OCI-LY1 (cell line): Measurements from ENCODE around the gene CLSTN2.

Experiments
- H2AFZ ChIP-seq: fragments of 200-600 bp; sonication (generic), shearing (Covaris generic); 2 replicates; pipeline ENCODE4 v1.6.0; 2014; ENCODE audit warnings: antibody characterized with exemption, mild to moderate bottlenecking, low read length
- H3F3A ChIP-seq: fragments of 200-600 bp; sonication (generic), shearing (Covaris generic); 2 replicates; pipeline ENCODE4 v1.6.0; 2014; ENCODE audit warnings: mild to moderate bottlenecking, antibody characterized with exemption, low read length, moderate library complexity; ENCODE audit not compliant: insufficient read depth
- H3K27ac ChIP-seq: fragments of 200-600 bp; sonication (generic); 2 replicates; pipeline ENCODE4 v1.5.1; 2014; ENCODE audit warnings: low read length, mixed run types, mild to moderate bottlenecking, low read depth; ENCODE audit not compliant: poor library complexity, severe bottlenecking
- H3K27me3 ChIP-seq: fragments of 200-600 bp; sonication (generic); 2 replicates; pipeline ENCODE4 v1.6.0; 2014; ENCODE audit warnings: antibody characterized with exemption, mild to moderate bottlenecking, low read length, moderate library complexity; ENCODE audit not compliant: insufficient read depth
- H3K36me3 ChIP-seq: fragments of 200-600 bp; sonication (generic); 2 replicates; pipeline ENCODE4 v1.6.1; 2014; ENCODE audit warnings: mild to moderate bottlenecking, antibody characterized with exemption, low read length, moderate library complexity, mixed read lengths; ENCODE audit not compliant: insufficient read depth
- H3K4me1 ChIP-seq: fragments of 200-600 bp; sonication (generic); 2 replicates; pipeline ENCODE4 v1.5.1; 2014; ENCODE audit warnings: mild to moderate bottlenecking, low read length, moderate library complexity; ENCODE audit not compliant: insufficient read depth, severe bottlenecking
- H3K4me2 ChIP-seq: fragments of 200-600 bp; sonication (generic), shearing (Covaris generic); 2 replicates; pipeline ENCODE4 v1.6.1; 2014; ENCODE audit warnings: low read length
- H3K4me3 ChIP-seq: fragments of 200-600 bp; sonication (generic); 2 replicates; pipeline ENCODE4 v1.5.1; 2014; ENCODE audit warnings: low read length, low read depth, mild to moderate bottlenecking, mixed read lengths; ENCODE audit not compliant: poor library complexity, severe bottlenecking
- H3K79me2 ChIP-seq: fragments of 200-600 bp; shearing (Covaris generic); 2 replicates; pipeline ENCODE4 v1.6.1; 2016; ENCODE audit warnings: mixed run types, low read length, mixed read lengths; ENCODE audit not compliant: insufficient read depth
- H3K9ac ChIP-seq: fragments of 200-600 bp; sonication (generic), shearing (Covaris generic); 2 replicates; pipeline ENCODE4 v1.6.1; 2014; ENCODE audit warnings: mild to moderate bottlenecking, low read length, mixed read lengths
- H3K9me2 ChIP-seq: fragments of 200-600 bp; sonication (generic), shearing (Covaris generic); 2 replicates; pipeline ENCODE4 v1.6.1; 2014; ENCODE audit warnings: low read depth, mild to moderate bottlenecking, low read length, mixed read lengths
- H3K9me3 ChIP-seq: fragments of 200-600 bp; shearing (Covaris generic); 2 replicates; pipeline ENCODE4 v1.6.1; 2014; ENCODE audit warnings: low read length, mixed read lengths
- H4K20me1 ChIP-seq: fragments of 200-600 bp; sonication (generic), shearing (Covaris generic); 2 replicates; pipeline ENCODE4 v1.6.0; 2016; ENCODE audit warnings: mild to moderate bottlenecking, low read length; ENCODE audit not compliant: insufficient read depth
- EZH2 ChIP-seq: fragments of 200-600 bp; sonication (generic), shearing (Covaris generic); IDR thresholded peaks from 2 replicates; pipeline ENCODE4 v1.8.0; 2017; ENCODE audit warnings: borderline replicate concordance, mixed run types, mild to moderate bottlenecking, antibody characterized with exemption, low read length, moderate library complexity, mixed read lengths
- TF ChIP-seq, protein P1 (sequence below): fragments of 200-600 bp; sonication (generic), shearing (Covaris generic); IDR thresholded peaks from 2 replicates; pipeline ENCODE4 v1.5.1; 2017; ENCODE audit warnings: mild to moderate bottlenecking, antibody characterized with exemption, low read length, moderate library complexity, mixed read lengths

Gene CLSTN2

DNA sequence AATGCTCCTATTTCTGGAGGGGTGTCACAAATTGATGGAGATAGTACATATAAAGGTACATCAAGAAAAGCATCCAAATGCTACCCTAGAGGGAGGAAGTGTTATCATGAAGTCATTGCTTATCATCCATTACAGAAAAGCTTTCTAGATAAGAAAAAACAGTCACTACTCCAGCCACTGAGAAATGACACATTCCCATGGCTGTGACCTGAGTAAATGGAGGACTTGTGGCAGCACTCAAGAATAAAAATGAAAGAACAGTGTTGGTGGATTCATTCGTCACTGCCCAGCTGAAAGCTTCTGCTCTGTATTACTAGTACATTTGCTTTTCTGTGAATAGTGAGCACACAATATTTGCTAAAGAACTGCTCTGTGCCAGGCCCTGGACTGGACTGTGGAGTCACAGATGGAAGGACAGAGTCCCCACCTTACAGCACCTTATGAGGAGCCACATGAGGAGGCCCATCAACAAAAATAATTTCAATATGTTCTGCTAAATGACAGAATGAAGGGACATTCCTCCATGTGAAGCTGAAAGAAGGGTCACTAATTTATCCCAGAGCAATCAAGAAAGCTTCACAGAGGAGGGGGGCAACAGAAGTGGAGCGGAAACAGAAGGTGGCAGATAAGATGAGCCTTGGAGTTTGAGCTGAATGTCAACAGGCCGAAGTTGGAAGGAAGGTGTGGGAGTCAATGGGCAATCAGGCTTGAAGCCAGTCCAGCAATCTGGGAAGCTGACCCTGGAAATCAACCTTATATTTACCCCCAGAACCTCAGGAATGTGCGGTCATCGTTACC is 399.3 kb downstream of the CLSTN2 start:
- H3K36me3 ChIP-seq: no peaks in the 10 kb centered on the region
- H3K4me3 ChIP-seq: no peak overlapping the region
- H3K4me1 ChIP-seq: no peaks in the 10 kb centered on the region
- H3K27ac ChIP-seq: no peak overlapping the region
- no peak for TF ChIP-seq EZH2
- TF ChIP-seq, protein P1, sequence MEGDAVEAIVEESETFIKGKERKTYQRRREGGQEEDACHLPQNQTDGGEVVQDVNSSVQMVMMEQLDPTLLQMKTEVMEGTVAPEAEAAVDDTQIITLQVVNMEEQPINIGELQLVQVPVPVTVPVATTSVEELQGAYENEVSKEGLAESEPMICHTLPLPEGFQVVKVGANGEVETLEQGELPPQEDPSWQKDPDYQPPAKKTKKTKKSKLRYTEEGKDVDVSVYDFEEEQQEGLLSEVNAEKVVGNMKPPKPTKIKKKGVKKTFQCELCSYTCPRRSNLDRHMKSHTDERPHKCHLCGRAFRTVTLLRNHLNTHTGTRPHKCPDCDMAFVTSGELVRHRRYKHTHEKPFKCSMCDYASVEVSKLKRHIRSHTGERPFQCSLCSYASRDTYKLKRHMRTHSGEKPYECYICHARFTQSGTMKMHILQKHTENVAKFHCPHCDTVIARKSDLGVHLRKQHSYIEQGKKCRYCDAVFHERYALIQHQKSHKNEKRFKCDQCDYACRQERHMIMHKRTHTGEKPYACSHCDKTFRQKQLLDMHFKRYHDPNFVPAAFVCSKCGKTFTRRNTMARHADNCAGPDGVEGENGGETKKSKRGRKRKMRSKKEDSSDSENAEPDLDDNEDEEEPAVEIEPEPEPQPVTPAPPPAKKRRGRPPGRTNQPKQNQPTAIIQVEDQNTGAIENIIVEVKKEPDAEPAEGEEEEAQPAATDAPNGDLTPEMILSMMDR: no peak
- no peak overlapping the region for H3K4me2 ChIP-seq
- H3K9ac ChIP-seq: no peak overlapping the region
- H3K9me2 ChIP-seq: no peaks in the 10 kb centered on the region
- H3K9me3 ChIP-seq: no peaks in the 10 kb centered on the region
- H2AFZ ChIP-seq: no peak overlapping the region
- no peaks in the 10 kb centered on the region for H4K20me1 ChIP-seq
- H3K27me3 ChIP-seq: 0 out of 2 replicates have a peak, but pooled peaks cover 4% of the 10 kb centered on the region
- no peaks in the 10 kb centered on the region for H3F3A ChIP-seq
- no peaks in the 10 kb centered on the region for H3K79me2 ChIP-seq

DNA sequence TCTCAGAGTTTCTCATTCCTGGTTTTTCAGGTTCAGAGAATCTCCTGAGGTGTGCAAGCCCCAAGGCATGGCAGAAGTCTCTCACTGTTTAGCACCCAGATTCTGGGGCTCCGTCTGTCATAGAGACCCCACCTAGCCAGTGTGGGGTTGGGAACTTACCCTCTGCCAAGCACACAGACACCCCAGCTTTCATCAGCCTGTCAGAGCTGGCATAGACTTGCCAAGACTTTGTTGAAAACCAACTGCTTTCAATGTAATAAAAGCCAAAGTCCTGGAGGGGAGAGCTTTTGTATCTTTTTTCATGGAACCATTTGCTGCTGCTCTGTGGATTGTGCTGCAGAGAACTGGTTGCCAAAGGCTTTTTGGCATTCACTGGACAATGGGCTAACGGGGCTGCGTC is 401.5 kb downstream of the CLSTN2 start:
- Histone ChIP-seq H3F3A (no peaks in the 10 kb centered on the region), H3K79me2 (no peaks in the 10 kb centered on the region), H3K9me2 (no peaks in the 10 kb centered on the region), H3K27ac (no peak overlapping the region), H2AFZ (no peak overlapping the region), H3K4me3 (no peak overlapping the region), H4K20me1 (no peaks in the 10 kb centered on the region), H3K4me1 (no peaks in the 10 kb centered on the region), H3K4me2 (no peak overlapping the region), H3K27me3 (0 out of 2 replicates have a peak, but pooled peaks cover 4% of the 10 kb centered on the region), H3K36me3 (no peaks in the 10 kb centered on the region), H3K9me3 (no peaks in the 10 kb centered on the region), H3K9ac (no peak overlapping the region)
- TF ChIP-seq EZH2: no peak
- TF ChIP-seq, protein P1: no peak

DNA sequence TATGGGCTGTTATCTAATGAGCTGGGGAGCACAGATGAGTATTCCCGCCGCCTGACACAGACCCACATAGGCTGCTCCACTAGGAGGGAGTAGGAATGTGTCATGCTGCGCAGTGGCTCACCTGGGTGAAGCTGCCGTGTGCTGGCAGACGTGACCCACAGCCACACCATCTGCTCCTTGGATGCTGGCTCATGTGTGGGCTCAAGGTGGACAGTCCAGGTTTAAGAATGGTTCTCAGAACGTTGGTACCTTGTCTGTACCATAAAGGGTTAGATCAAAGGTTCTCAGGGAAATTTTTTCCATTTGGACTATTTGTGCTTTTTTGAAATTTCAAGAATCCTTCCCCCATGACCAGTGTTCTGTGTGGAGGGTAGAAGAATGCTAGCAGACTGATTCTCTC is 403.9 kb downstream of the CLSTN2 start:
- Histone ChIP-seq H3K27me3 (0 out of 2 replicates have a peak, but pooled peaks cover 4% of the 10 kb centered on the region), H3K9me2 (no peaks in the 10 kb centered on the region), H3K4me1 (no peaks in the 10 kb centered on the region), H3K9me3 (no peaks in the 10 kb centered on the region), H3K36me3 (no peaks in the 10 kb centered on the region), H3K4me2 (no peak overlapping the region), H3F3A (no peaks in the 10 kb centered on the region), H4K20me1 (no peaks in the 10 kb centered on the region), H2AFZ (no peak overlapping the region), H3K79me2 (no peaks in the 10 kb centered on the region), H3K4me3 (no peak overlapping the region), H3K9ac (no peak overlapping the region), H3K27ac (no peak overlapping the region)
- TF ChIP-seq EZH2: no peak
- TF ChIP-seq, protein P1: no peak
